ENCODE measurements around the gene SLC4A2.

- TF ChIP-seq, protein P1, sequence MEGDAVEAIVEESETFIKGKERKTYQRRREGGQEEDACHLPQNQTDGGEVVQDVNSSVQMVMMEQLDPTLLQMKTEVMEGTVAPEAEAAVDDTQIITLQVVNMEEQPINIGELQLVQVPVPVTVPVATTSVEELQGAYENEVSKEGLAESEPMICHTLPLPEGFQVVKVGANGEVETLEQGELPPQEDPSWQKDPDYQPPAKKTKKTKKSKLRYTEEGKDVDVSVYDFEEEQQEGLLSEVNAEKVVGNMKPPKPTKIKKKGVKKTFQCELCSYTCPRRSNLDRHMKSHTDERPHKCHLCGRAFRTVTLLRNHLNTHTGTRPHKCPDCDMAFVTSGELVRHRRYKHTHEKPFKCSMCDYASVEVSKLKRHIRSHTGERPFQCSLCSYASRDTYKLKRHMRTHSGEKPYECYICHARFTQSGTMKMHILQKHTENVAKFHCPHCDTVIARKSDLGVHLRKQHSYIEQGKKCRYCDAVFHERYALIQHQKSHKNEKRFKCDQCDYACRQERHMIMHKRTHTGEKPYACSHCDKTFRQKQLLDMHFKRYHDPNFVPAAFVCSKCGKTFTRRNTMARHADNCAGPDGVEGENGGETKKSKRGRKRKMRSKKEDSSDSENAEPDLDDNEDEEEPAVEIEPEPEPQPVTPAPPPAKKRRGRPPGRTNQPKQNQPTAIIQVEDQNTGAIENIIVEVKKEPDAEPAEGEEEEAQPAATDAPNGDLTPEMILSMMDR (IDR thresholded peaks at IDR 0.05; ENCODE audit: insufficient read depth, low read length), result no peak
- no peak for TF ChIP-seq SPI1 (IDR thresholded peaks at IDR 0.05; ENCODE audit: borderline replicate concordance, low read depth)
These were observed 13.4 kb upstream of the SLC4A2 start for GRCh38 chr7:151045967-151046366.
